ENCODE measurements around the gene EML4. TPM values are rescaled to one million over a fixed set of nuclear protein-coding genes. Genes with fewer than 3 reads are reported as not detected.

Gene EML4
- total and polyA plus RNA-seq, 4 donors: 9.6 to 51.9 (median 30.8) TPM

GRCh38 chr2:42298132-42298531 lies 129.0 kb downstream of the EML4 start:
- Histone ChIP-seq H3K4me3 (ENCODE audit: low read length in 2 of 2) (no peak overlapping the region), H3K27ac (ENCODE audit: low read depth in 1 of 2, low read length in 2 of 2) (no peak overlapping the region), H3K27me3 (ENCODE audit: control insufficient read depth in 1 of 2, insufficient read depth in 2 of 2, low read length in 1 of 2) (no peaks in the 10 kb centered on the region), H3K36me3 (ENCODE audit: control insufficient read depth in 1 of 2, insufficient read depth in 2 of 2, low read length in 1 of 2) (peaks cover under 1 to 3% of the 10 kb centered on the region in 2 donors), H3K4me1 (ENCODE audit: control insufficient read depth in 1 of 2, insufficient read depth in 2 of 2, low read length in 2 of 2) (no peaks in the 10 kb centered on the region), H3K9me3 (ENCODE audit: control insufficient read depth, low read length) (no peaks in the 10 kb centered on the region)
- 3 to 28% methylated on average over 1 of the region's 1 CpG for WGBS, 2 donors
- ATAC-seq (ENCODE audit: low FRiP score): no peak
- DNase-seq: no peak
- intact Hi-C loops (cut with DNase I): no loop called here

- WGBS, 2 donors: 90 to 93% methylated on average over 3 of the region's 3 CpGs
- DNase-seq: no peak
- H3K36me3 ChIP-seq (ENCODE audit: control insufficient read depth in 1 of 2, insufficient read depth in 2 of 2, low read length in 1 of 2): peaks cover 2 to 6% of the 10 kb centered on the region in 2 donors
Measured at GRCh38 chr2:42298996-42299754, 130.0 kb downstream of the EML4 start.

GRCh38 chr2:42300527-42300926 lies 131.4 kb downstream of the EML4 start:
- Histone ChIP-seq H3K9me3 (ENCODE audit: control insufficient read depth, low read length) (no peaks in the 10 kb centered on the region), H3K36me3 (ENCODE audit: control insufficient read depth in 1 of 2, insufficient read depth in 2 of 2, low read length in 1 of 2) (peaks cover 2 to 6% of the 10 kb centered on the region in 2 donors), H3K4me3 (ENCODE audit: low read length in 2 of 2) (no peak overlapping the region), H3K27ac (ENCODE audit: low read depth in 1 of 2, low read length in 2 of 2) (no peak overlapping the region), H3K4me1 (ENCODE audit: control insufficient read depth in 1 of 2, insufficient read depth in 2 of 2, low read length in 2 of 2) (no peaks in the 10 kb centered on the region), H3K27me3 (ENCODE audit: control insufficient read depth in 1 of 2, insufficient read depth in 2 of 2, low read length in 1 of 2) (no peaks in the 10 kb centered on the region)
- no peak for DNase-seq
- ATAC-seq (ENCODE audit: low FRiP score): no peak
- WGBS, 2 donors: 67 to 68% methylated on average over 2 of the region's 2 CpGs
- intact Hi-C loops (cut with DNase I): no loop called here

More at GRCh38 chr2:42298996-42299754, 130.0 kb downstream of the EML4 start:
- H3K27me3 ChIP-seq (ENCODE audit: control insufficient read depth in 1 of 2, insufficient read depth in 2 of 2, low read length in 1 of 2): no peaks in the 10 kb centered on the region
- H3K27ac ChIP-seq (ENCODE audit: low read depth in 1 of 2, low read length in 2 of 2): no peak overlapping the region
- ATAC-seq (ENCODE audit: low FRiP score): no peak
- no peaks in the 10 kb centered on the region for H3K9me3 ChIP-seq (ENCODE audit: control insufficient read depth, low read length)
- no peak overlapping the region for H3K4me3 ChIP-seq (ENCODE audit: low read length in 2 of 2)
- intact Hi-C loops (cut with DNase I): no loop called here
- H3K4me1 ChIP-seq (ENCODE audit: control insufficient read depth in 1 of 2, insufficient read depth in 2 of 2, low read length in 2 of 2): no peaks in the 10 kb centered on the region

- Histone ChIP-seq H3K27ac (ENCODE audit: low read depth in 1 of 2, low read length in 2 of 2) (no peak overlapping the region), H3K36me3 (ENCODE audit: control insufficient read depth in 1 of 2, insufficient read depth in 2 of 2, low read length in 1 of 2) (peaks cover 2 to 6% of the 10 kb centered on the region in 2 donors), H3K4me1 (ENCODE audit: control insufficient read depth in 1 of 2, insufficient read depth in 2 of 2, low read length in 2 of 2) (no peaks in the 10 kb centered on the region), H3K9me3 (ENCODE audit: control insufficient read depth, low read length) (no peaks in the 10 kb centered on the region), H3K27me3 (ENCODE audit: control insufficient read depth in 1 of 2, insufficient read depth in 2 of 2, low read length in 1 of 2) (no peaks in the 10 kb centered on the region), H3K4me3 (ENCODE audit: low read length in 2 of 2) (no peak overlapping the region)
- intact Hi-C loops (cut with DNase I): no loop called here
- no peak for DNase-seq
- WGBS, 2 donors: 89 to 94% methylated on average over 3 of the region's 3 CpGs
- no peak for ATAC-seq (ENCODE audit: low FRiP score)
Measured at GRCh38 chr2:42303252-42303651, 134.1 kb downstream of the EML4 start.

GRCh38 chr2:42304059-42304713 lies 135.0 kb downstream of the EML4 start:
- ATAC-seq (ENCODE audit: low FRiP score): no peak
- H3K4me1 ChIP-seq (ENCODE audit: control insufficient read depth in 1 of 2, insufficient read depth in 2 of 2, low read length in 2 of 2): no peaks in the 10 kb centered on the region
- no peaks in the 10 kb centered on the region for H3K27me3 ChIP-seq (ENCODE audit: control insufficient read depth in 1 of 2, insufficient read depth in 2 of 2, low read length in 1 of 2)
- intact Hi-C loops (cut with DNase I): no loop called here
- H3K36me3 ChIP-seq (ENCODE audit: control insufficient read depth in 1 of 2, insufficient read depth in 2 of 2, low read length in 1 of 2): peaks cover 2 to 6% of the 10 kb centered on the region in 2 donors
- H3K9me3 ChIP-seq (ENCODE audit: control insufficient read depth, low read length): no peaks in the 10 kb centered on the region
- DNase-seq: no peak
- 89 to 92% methylated on average over 2 of the region's 2 CpGs for WGBS, 2 donors
- no peak overlapping the region for H3K4me3 ChIP-seq (ENCODE audit: low read length in 2 of 2)
- no peak overlapping the region for H3K27ac ChIP-seq (ENCODE audit: low read depth in 1 of 2, low read length in 2 of 2)

- intact Hi-C loops (cut with DNase I): no loop called here
- Histone ChIP-seq H3K9me3 (ENCODE audit: control insufficient read depth, low read length) (no peaks in the 10 kb centered on the region), H3K27ac (ENCODE audit: low read depth in 1 of 2, low read length in 2 of 2) (no peak overlapping the region), H3K4me1 (ENCODE audit: control insufficient read depth in 1 of 2, insufficient read depth in 2 of 2, low read length in 2 of 2) (no peaks in the 10 kb centered on the region), H3K36me3 (ENCODE audit: control insufficient read depth in 1 of 2, insufficient read depth in 2 of 2, low read length in 1 of 2) (peaks cover 2 to 3% of the 10 kb centered on the region in 2 donors), H3K4me3 (ENCODE audit: low read length in 2 of 2) (no peak overlapping the region), H3K27me3 (ENCODE audit: control insufficient read depth in 1 of 2, insufficient read depth in 2 of 2, low read length in 1 of 2) (no peaks in the 10 kb centered on the region)
- DNase-seq: no peak
- ATAC-seq (ENCODE audit: low FRiP score): no peak
Measured at GRCh38 chr2:42307180-42307579, 138.0 kb downstream of the EML4 start.

GRCh38 chr2:42309366-42309765 lies 140.2 kb downstream of the EML4 start:
- Histone ChIP-seq H3K27ac (ENCODE audit: low read depth in 1 of 2, low read length in 2 of 2) (no peak overlapping the region), H3K27me3 (ENCODE audit: control insufficient read depth in 1 of 2, insufficient read depth in 2 of 2, low read length in 1 of 2) (no peaks in the 10 kb centered on the region), H3K9me3 (ENCODE audit: control insufficient read depth, low read length) (no peaks in the 10 kb centered on the region), H3K4me1 (ENCODE audit: control insufficient read depth in 1 of 2, insufficient read depth in 2 of 2, low read length in 2 of 2) (no peaks in the 10 kb centered on the region), H3K36me3 (ENCODE audit: control insufficient read depth in 1 of 2, insufficient read depth in 2 of 2, low read length in 1 of 2) (no peaks in the 10 kb centered on the region), H3K4me3 (ENCODE audit: low read length in 2 of 2) (no peak overlapping the region)
- 93 to 95% methylated on average over 2 of the region's 2 CpGs for WGBS, 2 donors
- ATAC-seq (ENCODE audit: low FRiP score): no peak
- intact Hi-C loops (cut with DNase I): no loop called here
- no peak for DNase-seq

- no peaks in the 10 kb centered on the region for H3K9me3 ChIP-seq (ENCODE audit: control insufficient read depth, low read length)
- WGBS, 2 donors: 96 to 97% methylated on average over 1 of the region's 1 CpG
- no peak for ATAC-seq (ENCODE audit: low FRiP score)
- intact Hi-C loops (cut with DNase I): no loop called here
- H3K36me3 ChIP-seq (ENCODE audit: control insufficient read depth in 1 of 2, insufficient read depth in 2 of 2, low read length in 1 of 2): no peaks in the 10 kb centered on the region
- H3K27ac ChIP-seq (ENCODE audit: low read depth in 1 of 2, low read length in 2 of 2): no peak overlapping the region
- no peak overlapping the region for H3K4me3 ChIP-seq (ENCODE audit: low read length in 2 of 2)
- no peaks in the 10 kb centered on the region for H3K4me1 ChIP-seq (ENCODE audit: control insufficient read depth in 1 of 2, insufficient read depth in 2 of 2, low read length in 2 of 2)
- no peak for DNase-seq
- no peaks in the 10 kb centered on the region for H3K27me3 ChIP-seq (ENCODE audit: control insufficient read depth in 1 of 2, insufficient read depth in 2 of 2, low read length in 1 of 2)
Measured at GRCh38 chr2:42310007-42310515, 140.9 kb downstream of the EML4 start.

- Histone ChIP-seq H3K4me1 (ENCODE audit: control insufficient read depth in 1 of 2, insufficient read depth in 2 of 2, low read length in 2 of 2) (no peaks in the 10 kb centered on the region), H3K27me3 (ENCODE audit: control insufficient read depth in 1 of 2, insufficient read depth in 2 of 2, low read length in 1 of 2) (no peaks in the 10 kb centered on the region), H3K4me3 (ENCODE audit: low read length in 2 of 2) (no peak overlapping the region), H3K36me3 (ENCODE audit: control insufficient read depth in 1 of 2, insufficient read depth in 2 of 2, low read length in 1 of 2) (peaks cover 0 to 3% of the 10 kb centered on the region in 2 donors), H3K27ac (ENCODE audit: low read depth in 1 of 2, low read length in 2 of 2) (no peak overlapping the region), H3K9me3 (ENCODE audit: control insufficient read depth, low read length) (no peaks in the 10 kb centered on the region)
- intact Hi-C loops (cut with DNase I): no loop called here
- DNase-seq: no peak
- ATAC-seq (ENCODE audit: low FRiP score): no peak
- WGBS, 2 donors: 74 to 76% methylated on average over 4 of the region's 4 CpGs
Measured at GRCh38 chr2:42312106-42312505, 143.0 kb downstream of the EML4 start.
